GM18861 (cell line): ENCODE data around the gene CHD8.
"Not testable (repeated sequence)": the region's sequence is repeated elsewhere in the genome, so short reads cannot be mapped to it uniquely, and the experiment has no call there.

Experiments used
- ATAC-seq: cut with Tn5 transposase; IDR thresholded peaks from one replicate; pipeline ENCODE4 v1.9.1; 2021; ENCODE audit not compliant: unreplicated experiment

The CHD8 gene

GRCh38 chr14:21379338-21379737, 76.6 kb downstream of the CHD8 start:
- ATAC-seq = no peak

DNA sequence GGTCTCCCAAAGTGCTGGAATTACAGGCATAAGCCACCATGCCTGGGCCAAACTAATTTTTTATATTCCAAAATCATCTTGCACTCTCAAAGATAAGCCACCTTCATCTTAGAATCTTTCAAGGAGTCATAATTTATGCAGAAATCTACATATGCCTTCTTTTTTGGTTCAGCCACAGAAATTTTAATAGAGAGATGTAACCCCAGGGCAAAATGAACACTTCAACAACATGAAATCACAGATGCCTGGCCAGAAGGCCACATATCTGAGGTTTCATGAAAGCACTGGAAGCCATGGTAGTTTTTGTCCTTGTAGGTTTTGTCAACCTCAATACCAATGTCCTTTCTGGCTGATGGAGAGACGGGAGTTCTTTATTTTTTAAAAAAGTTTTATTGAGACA, 81.9 kb downstream of the CHD8 start:
- ATAC-seq = no peak

GRCh38 chr14:21372814-21373213, 83.1 kb downstream of the CHD8 start:
- ATAC-seq = not testable (repeated sequence)

- ATAC-seq = no peak
Observed at GRCh38 chr14:21369949-21370679, 85.8 kb downstream of the CHD8 start.

GRCh38 chr14:21367582-21368144, 88.3 kb downstream of the CHD8 start:
- no peak for ATAC-seq

GRCh38 chr14:21356511-21356910, 99.4 kb downstream of the CHD8 start:
- no peak for ATAC-seq

DNA sequence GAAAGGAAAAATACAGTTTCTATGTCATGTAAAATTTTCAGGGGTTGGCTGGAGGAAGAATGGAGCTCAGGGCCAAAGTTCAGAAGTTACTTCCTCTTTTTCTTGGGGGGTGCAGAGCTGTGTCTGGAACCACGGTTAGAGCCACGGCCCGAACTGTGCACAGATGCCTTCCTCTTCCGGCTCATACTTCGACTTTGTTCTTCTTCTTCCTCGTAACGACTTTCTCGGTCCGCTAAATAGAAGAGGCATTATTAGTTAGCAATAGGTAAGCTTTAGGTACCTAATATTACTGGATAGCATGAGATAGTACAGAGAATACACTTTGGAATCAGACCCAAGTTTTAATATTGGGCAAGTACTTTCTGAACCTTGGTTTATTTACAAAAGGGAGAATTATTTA, 103.3 kb downstream of the CHD8 start:
- ATAC-seq = no peak

DNA sequence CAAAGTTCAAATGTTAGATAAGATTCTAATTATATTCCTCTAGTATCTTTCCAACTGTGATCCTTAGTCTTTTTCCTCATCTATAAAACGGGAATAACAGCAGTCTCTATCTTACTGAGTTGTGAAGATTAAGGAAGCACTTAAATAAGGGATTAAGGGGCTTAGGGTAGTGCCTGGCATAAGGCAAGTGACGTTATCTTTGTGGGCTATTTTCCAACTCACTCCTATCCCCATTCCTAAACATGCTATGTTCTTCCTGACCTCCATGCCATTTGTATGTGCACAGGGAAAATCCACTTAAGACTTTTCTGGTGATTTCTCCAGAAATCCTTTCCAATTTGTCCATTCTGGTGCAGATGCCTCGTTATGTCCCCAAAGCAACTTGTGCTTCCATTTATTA, 105.4 kb downstream of the CHD8 start:
- ATAC-seq = no peak

DNA sequence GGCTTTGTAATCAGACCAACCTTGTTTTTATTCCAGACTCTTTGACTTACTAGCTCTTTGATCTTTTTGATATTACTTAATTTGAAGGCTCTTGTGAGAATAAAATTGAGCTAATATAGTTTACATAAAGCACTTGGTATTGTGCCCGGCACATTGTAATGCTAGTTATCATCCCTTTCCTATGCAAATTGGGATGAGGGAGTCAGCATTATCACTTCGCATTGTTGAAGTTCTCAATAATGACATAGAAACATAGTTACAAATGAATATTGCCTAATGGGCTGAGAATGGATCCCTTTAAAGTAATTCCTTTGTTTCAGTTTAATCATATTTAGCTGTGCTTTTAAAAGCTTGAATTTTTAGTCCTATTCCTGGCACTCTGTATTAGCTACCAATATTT, 108.7 kb downstream of the CHD8 start:
- no peak for ATAC-seq

GRCh38 chr14:21346532-21347135, 109.3 kb downstream of the CHD8 start:
- no peak for ATAC-seq

GRCh38 chr14:21343035-21343794, 112.7 kb downstream of the CHD8 start:
- no peak for ATAC-seq
